GM18951 (cell line): ENCODE results near the gene CDK10.
"Not testable (repeated sequence)": the region's sequence is repeated elsewhere in the genome, so short reads cannot be mapped to it uniquely, and the experiment has no call there.

Source experiments
- POLR2A ChIP-seq: IDR thresholded peaks from 4 replicates; pipeline ENCODE4 v1.6.1; 2011; ENCODE audit warnings: mild to moderate bottlenecking; ENCODE audit not compliant: insufficient read length, insufficient read depth; ENCODE audit errors: extremely low read depth
- in situ Hi-C: fragments of 300-500 bp; cut with MboI; formaldehyde crosslinking; loops from one replicate; pipeline ENCODE4 v1.12.0; 2022; ENCODE audit warnings: low sequenced_read_pairs, mixed read lengths, inconsistent platforms; ENCODE audit not compliant: unreplicated experiment

Gene CDK10

GRCh38 chr16:89695086-89695874, 8.8 kb downstream of the CDK10 start:
- TF ChIP-seq POLR2A: no peak
- in situ Hi-C loops: no loop called here

GRCh38 chr16:89695875-89696669, 9.6 kb downstream of the CDK10 start:
- no peak for TF ChIP-seq POLR2A
- in situ Hi-C loops: no loop called here

- in situ Hi-C loops: no loop called here
- no peak for TF ChIP-seq POLR2A
Observed at GRCh38 chr16:89696670-89697128, 10.2 kb downstream of the CDK10 start.

GRCh38 chr16:89697161-89697615, 10.7 kb downstream of the CDK10 start:
- TF ChIP-seq POLR2A: no peak
- in situ Hi-C loops: no loop called here

GRCh38 chr16:89697616-89698331, 11.3 kb downstream of the CDK10 start:
- TF ChIP-seq POLR2A: no peak
- in situ Hi-C loops: no loop called here

GRCh38 chr16:89698717-89699116, 12.2 kb downstream of the CDK10 start:
- in situ Hi-C loops: not testable (repeated sequence)

GRCh38 chr16:89699629-89700099, 13.2 kb downstream of the CDK10 start:
- in situ Hi-C loops: not testable (repeated sequence)

- peak; percentile 29 for TF ChIP-seq POLR2A
- in situ Hi-C loops: no loop called here
Observed at GRCh38 chr16:89700100-89700648, 13.7 kb downstream of the CDK10 start.

GRCh38 chr16:89700649-89701424, 14.3 kb downstream of the CDK10 start:
- no peak for TF ChIP-seq POLR2A
- in situ Hi-C loops: no loop called here

- in situ Hi-C loops: no loop called here
Observed at GRCh38 chr16:89701425-89702406, 15.2 kb downstream of the CDK10 start, which contains the start of gene SPATA2L. Gene SPATA2L (minus strand): TSS chr16:89701705. CDS start chr16:89701232, 473 bp downstream.

GRCh38 chr16:89704281-89704680, 17.8 kb downstream of the CDK10 start:
- in situ Hi-C loops: no loop called here
- TF ChIP-seq POLR2A: no peak

More at GRCh38 chr16:89701425-89702406, 15.2 kb downstream of the CDK10 start, which contains the start of gene SPATA2L:
- TF ChIP-seq POLR2A: peak; percentile 69

- TF ChIP-seq POLR2A: no peak
- in situ Hi-C loops: no loop called here
Observed at GRCh38 chr16:89705006-89705405, 18.5 kb downstream of the CDK10 start.
